CD4-positive, alpha-beta T cell treated with Interleukin-6 for 4 hours (primary cell): ENCODE data around the gene C1QL3.

Experiments used
- DNase-seq: peaks from one replicate; pipeline ENCODE4 v3.0.0-alpha.2; 2020; ENCODE audit warnings: mixed read lengths

Gene C1QL3

DNA sequence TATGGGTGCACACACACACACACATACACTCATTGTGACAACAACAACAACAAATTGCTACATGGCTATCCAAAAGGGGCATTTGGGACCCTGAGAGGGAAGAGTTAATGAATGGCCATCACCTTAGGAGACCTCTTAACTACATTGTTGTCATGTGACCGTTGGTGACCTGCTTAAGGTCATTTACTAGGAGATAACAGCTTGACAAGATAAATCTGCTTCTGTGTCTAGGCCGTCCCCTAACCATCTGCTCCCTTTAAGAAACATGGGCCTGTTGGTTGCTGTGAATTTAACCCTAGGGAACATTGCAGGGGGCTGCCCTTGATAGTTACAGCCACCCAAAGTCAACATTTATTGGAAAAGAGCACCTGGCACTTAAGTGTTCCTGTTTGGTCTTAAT lies 29.7 kb downstream of the C1QL3 start:
- no peak for DNase-seq

DNA sequence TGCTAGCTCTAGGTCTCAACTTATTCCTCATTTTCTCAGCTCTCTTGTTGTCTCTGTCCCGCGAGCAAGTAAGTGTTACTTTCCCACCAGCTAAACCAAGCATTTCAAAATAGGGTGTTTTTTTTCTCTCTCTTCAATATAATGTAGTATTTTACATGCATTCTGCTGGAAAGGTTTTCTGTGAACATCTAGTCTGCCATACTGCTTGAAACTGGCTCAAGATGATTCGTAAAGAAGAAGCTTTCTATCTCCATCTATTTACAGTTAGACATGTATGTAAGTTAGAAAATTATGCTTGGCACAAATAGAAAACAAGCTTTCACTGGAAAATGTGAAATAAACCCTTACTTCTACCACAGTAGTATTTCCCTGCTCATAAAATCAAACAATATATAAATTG lies 31.2 kb downstream of the C1QL3 start:
- no peak for DNase-seq

DNA sequence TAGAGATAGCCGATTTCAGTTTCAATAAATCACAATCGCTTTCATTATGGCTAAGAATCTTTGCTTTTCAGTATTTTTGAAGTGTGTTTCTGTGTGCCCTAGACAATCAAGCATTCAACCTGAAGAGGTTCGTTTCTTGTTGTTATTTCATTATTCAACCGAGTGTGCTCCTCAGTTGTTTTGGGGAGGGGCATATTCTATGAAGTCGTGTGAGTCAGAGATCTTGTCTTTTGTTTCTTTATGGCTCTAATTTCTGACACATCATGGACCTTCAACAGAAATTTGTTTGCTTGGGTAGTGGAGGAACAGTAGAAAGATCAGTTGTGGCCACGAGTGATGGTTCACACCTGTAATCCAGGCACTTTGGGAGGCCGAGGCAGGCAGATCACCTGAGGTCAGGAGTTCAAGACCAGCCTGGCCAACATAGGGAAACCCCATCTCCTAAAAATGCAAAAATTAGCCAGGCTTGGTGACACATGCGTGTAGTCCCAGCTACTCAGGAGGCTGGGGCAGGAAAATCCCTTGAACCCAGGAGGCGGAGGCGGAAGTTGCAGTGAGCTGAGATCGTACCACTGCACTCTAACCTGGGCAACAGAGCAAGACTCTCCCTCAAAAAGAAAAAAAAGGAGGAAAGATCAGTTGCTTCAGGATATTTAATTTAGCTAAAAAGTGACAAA lies 38.3 kb downstream of the C1QL3 start:
- no peak for DNase-seq

GRCh38 chr10:16481052-16481728 lies 40.5 kb downstream of the C1QL3 start:
- DNase-seq = no peak

GRCh38 chr10:16478801-16479200 lies 42.9 kb downstream of the C1QL3 start:
- no peak for DNase-seq

DNA sequence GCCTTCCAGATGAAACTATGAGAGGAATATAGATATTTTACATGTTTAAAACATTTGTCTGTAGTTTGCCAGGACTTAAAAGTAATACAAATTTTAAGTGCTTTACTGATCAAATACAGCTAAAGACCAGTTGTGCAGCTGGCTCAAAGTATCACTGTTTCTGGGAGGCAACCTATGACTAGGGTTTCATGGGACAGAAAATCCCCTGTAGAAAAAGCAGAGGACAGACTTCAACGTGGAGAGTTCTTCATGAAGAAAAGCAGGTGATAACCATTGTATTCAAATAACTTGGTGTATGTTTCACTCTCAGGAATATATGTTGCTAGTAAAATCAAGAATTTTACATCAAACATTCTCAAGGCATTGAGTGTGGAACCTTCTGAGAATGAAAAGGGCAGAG lies 43.9 kb downstream of the C1QL3 start:
- DNase-seq = no peak

DNA sequence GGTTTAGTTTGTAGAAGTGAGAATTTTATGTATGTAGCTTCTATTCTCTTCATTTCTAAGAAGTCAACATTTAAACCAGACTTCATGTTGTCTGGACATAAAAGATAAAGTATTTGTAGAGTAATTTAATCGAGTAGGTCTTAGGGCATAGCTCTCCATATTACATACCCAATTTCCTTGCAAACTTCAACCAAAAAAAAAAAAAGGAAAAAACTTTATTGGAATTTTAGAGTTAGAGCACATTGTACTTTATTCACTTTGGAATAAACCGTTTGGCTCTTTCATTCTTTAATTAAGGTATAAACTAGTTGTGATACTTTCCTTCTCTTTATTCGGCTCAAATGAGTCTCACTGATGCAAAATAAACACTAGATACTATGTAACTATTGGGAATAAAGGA lies 48.9 kb downstream of the C1QL3 start:
- DNase-seq = no peak

DNA sequence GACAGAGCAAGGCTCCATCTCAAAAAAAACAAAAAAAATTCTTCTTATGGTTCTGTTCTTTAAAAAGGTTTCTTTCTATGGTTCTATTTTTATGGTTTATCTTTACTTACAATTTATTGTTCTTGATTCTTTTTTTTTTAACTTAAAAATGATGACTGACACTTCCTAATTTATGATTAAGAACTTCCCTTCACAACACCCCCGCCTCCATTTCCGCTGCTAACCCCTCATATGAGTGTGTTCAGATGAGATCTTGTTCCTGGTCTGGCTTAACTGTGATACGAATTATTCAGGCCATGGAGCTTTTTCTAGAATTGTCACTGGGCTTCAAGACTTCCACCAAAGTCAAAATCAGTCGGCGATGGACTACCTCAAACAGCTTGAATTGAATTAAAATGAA lies 50.9 kb downstream of the C1QL3 start:
- DNase-seq = peak; percentile 20

DNA sequence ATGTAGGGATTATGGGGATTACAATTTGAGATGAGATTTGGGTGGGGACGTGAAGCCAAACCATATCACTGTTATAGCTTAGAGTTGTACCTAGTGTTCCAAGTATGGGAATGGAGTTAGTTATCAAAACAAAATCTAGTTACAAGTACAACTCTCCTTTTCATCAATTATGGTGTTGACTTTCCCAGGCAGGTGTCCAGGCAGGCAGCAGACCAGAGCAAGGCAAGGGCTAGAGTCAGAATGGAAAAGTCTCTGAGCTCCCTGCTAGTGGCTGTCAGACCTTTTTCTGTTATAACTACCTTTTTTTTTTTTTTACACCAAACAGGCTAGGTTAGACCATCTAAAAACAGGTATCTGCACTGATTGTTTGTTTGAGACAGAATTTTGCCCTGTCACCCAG lies 55.7 kb downstream of the C1QL3 start:
- no peak for DNase-seq
